ENCODE results near the gene TNRC18. TPM values are rescaled to one million over a fixed set of nuclear protein-coding genes. Genes with fewer than 3 reads are reported as not detected.

The TNRC18 gene
- polyA plus RNA-seq, 3 donors, result 0.64 to 49.9 (median 0.70) TPM

- DNase-seq, result no peak
- H3K9me3 Mint-ChIP-seq, result peaks cover 4 to 11% (median 7%) of the 10 kb centered on the region in 7 donors
- no peak overlapping the region for H2AFZ ChIP-seq (ENCODE audit: insufficient read depth, low read depth, low read length, poor library complexity, severe bottlenecking)
- H3K4me1 ChIP-seq (ENCODE audit: control insufficient read depth in 1 of 2, insufficient read depth in 2 of 2, low read length in 2 of 2), result no peaks in the 10 kb centered on the region
- TF ChIP-seq CTCF (IDR thresholded peaks at IDR 0.05), result no peak
- H3K9me3 ChIP-seq (replicated peaks in 1 of 2; ENCODE audit: control insufficient read depth in 1 of 2, insufficient read depth in 1 of 2, low read length in 2 of 2), result peaks cover 5 to 9% of the 10 kb centered on the region in 2 donors
- H4K20me1 ChIP-seq (ENCODE audit: insufficient read depth, low read length), result no peaks in the 10 kb centered on the region
- no peak overlapping the region for H3K27ac ChIP-seq (ENCODE audit: low read depth in 1 of 2, low read length in 2 of 2)
- whole genome bisulfite sequencing (ENCODE audit: insufficient coverage), result 92% methylated on average over 31 of the region's 32 CpGs
- H3K27me3 ChIP-seq (ENCODE audit: control insufficient read depth in 2 of 2, insufficient read depth in 2 of 2, low read length in 2 of 2), result no peaks in the 10 kb centered on the region
- H3K9ac ChIP-seq (ENCODE audit: insufficient read depth, low read length, poor library complexity, severe bottlenecking), result no peak overlapping the region
- H3K36me3 Mint-ChIP-seq, result peaks cover 2 to 3% of the 10 kb centered on the region in 2 donors
- no peak overlapping the region for H3K27ac Mint-ChIP-seq
- intact Hi-C loops (cut with micrococcal nuclease), result no loop called here
- no peak overlapping the region for H3K4me3 ChIP-seq (replicated peaks in 1 of 3; ENCODE audit: low read depth in 2 of 3, low read length in 3 of 3)
- no peaks in the 10 kb centered on the region for H3K36me3 ChIP-seq (replicated peaks in 1 of 2; ENCODE audit: control insufficient read depth in 1 of 2, insufficient read depth in 2 of 2, low read length in 2 of 2)
- H3K27me3 Mint-ChIP-seq (ENCODE audit: low read depth in 3 of 3), result peaks cover 0 to 7% (median 0%) of the 10 kb centered on the region in 3 donors
- no peak overlapping the region for H3K4me3 Mint-ChIP-seq
- no peaks in the 10 kb centered on the region for H3K79me2 ChIP-seq (ENCODE audit: insufficient read depth, low read length)
- H3K4me2 ChIP-seq (replicated peaks; ENCODE audit: extremely low read depth, low read length, poor library complexity, severe bottlenecking), result no peak overlapping the region
- peaks cover 2% of the 10 kb centered on the region for H3K4me1 Mint-ChIP-seq
These were observed 45.9 kb upstream of the TNRC18 start for GRCh38 chr7:5469375-5470166.

- 87% methylated on average over 4 of the region's 9 CpGs for WGBS (ENCODE audit: insufficient coverage)
- peaks cover 7% of the 10 kb centered on the region for H3K4me1 Mint-ChIP-seq
- Histone ChIP-seq H2AFZ (ENCODE audit: insufficient read depth, low read depth, low read length, poor library complexity, severe bottlenecking) (no peak overlapping the region), H3K4me2 (replicated peaks; ENCODE audit: extremely low read depth, low read length, poor library complexity, severe bottlenecking) (no peak overlapping the region), H3K27me3 (ENCODE audit: control insufficient read depth in 2 of 2, insufficient read depth in 2 of 2, low read length in 2 of 2) (no peaks in the 10 kb centered on the region), H3K36me3 (replicated peaks in 1 of 2; ENCODE audit: control insufficient read depth in 1 of 2, insufficient read depth in 2 of 2, low read length in 2 of 2) (no peaks in the 10 kb centered on the region), H3K27ac (ENCODE audit: low read depth in 1 of 2, low read length in 2 of 2) (no peak overlapping the region), H3K4me1 (ENCODE audit: control insufficient read depth in 1 of 2, insufficient read depth in 2 of 2, low read length in 2 of 2) (no peaks in the 10 kb centered on the region), H4K20me1 (ENCODE audit: insufficient read depth, low read length) (no peaks in the 10 kb centered on the region), H3K4me3 (replicated peaks in 1 of 3; ENCODE audit: low read depth in 2 of 3, low read length in 3 of 3) (no peak overlapping the region), H3K79me2 (ENCODE audit: insufficient read depth, low read length) (no peaks in the 10 kb centered on the region), H3K9me3 (replicated peaks in 1 of 2; ENCODE audit: control insufficient read depth in 1 of 2, insufficient read depth in 1 of 2, low read length in 2 of 2) (peaks cover 5 to 6% of the 10 kb centered on the region in 2 donors), H3K9ac (ENCODE audit: insufficient read depth, low read length, poor library complexity, severe bottlenecking) (no peak overlapping the region)
- no peak for TF ChIP-seq CTCF (IDR thresholded peaks at IDR 0.05)
- DNase-seq, result no peak
- H3K27ac Mint-ChIP-seq, result no peak overlapping the region
- peaks cover 0 to 5% (median 0%) of the 10 kb centered on the region in 3 donors for H3K27me3 Mint-ChIP-seq (ENCODE audit: low read depth in 3 of 3)
- H3K36me3 Mint-ChIP-seq, result peaks cover 2 to 3% of the 10 kb centered on the region in 2 donors
- H3K9me3 Mint-ChIP-seq, result peaks cover 3 to 9% (median 5%) of the 10 kb centered on the region in 7 donors
- no peak overlapping the region for H3K4me3 Mint-ChIP-seq
- intact Hi-C loops (cut with micrococcal nuclease), result no loop called here
These were observed 44.0 kb upstream of the TNRC18 start for GRCh38 chr7:5467645-5468044.

All from CD14-positive monocyte (primary cell).